RWPE2 (cell line): Measurements from ENCODE around the gene MEIG1.

ENCODE experiments used
- ATAC-seq: fragments of 200-7000 bp; cut with Tn5 transposase; 3 replicates; pipeline ENCODE4 v1.9.1; 2021; ENCODE audit warnings: low read depth
- DNase-seq: peaks from one replicate; pipeline ENCODE4 v3.0.0-alpha.2; 2020; ENCODE audit warnings: low spot score
- H3K27ac ChIP-seq: fragments of 450-650 bp; 2 replicates; pipeline ENCODE4 v1.5.1; 2017; ENCODE audit warnings: mild to moderate bottlenecking; ENCODE audit not compliant: poor library complexity, severe bottlenecking
- H3K27me3 ChIP-seq: fragments of 250-450 bp; sonication (Bioruptor Pico); 2 replicates; pipeline ENCODE4 v1.5.1; 2021; ENCODE audit warnings: mild to moderate bottlenecking, moderate library complexity; ENCODE audit not compliant: insufficient read depth, poor library complexity, severe bottlenecking
- H3K36me3 ChIP-seq: fragments of 250-450 bp; sonication (Bioruptor Pico); 2 replicates; pipeline ENCODE4 v1.5.1; 2020; ENCODE audit warnings: low read depth, mild to moderate bottlenecking, moderate library complexity
- H3K4me1 ChIP-seq: fragments of 250-450 bp; sonication (Bioruptor Pico); 2 replicates; pipeline ENCODE4 v1.5.1; 2021; ENCODE audit warnings: mild to moderate bottlenecking, moderate library complexity; ENCODE audit not compliant: insufficient read depth, poor library complexity, severe bottlenecking
- H3K4me3 ChIP-seq: fragments of 250-450 bp; sonication (Bioruptor Pico); 2 replicates; pipeline ENCODE4 v1.5.1; 2021; ENCODE audit warnings: mild to moderate bottlenecking, moderate library complexity; ENCODE audit not compliant: severe bottlenecking
- H3K9me3 ChIP-seq: fragments of 250-450 bp; sonication (Bioruptor Pico); 2 replicates; pipeline ENCODE4 v1.5.1; 2021; ENCODE audit warnings: mild to moderate bottlenecking, moderate library complexity; ENCODE audit not compliant: severe bottlenecking
- TF ChIP-seq, protein P1 (sequence below): fragments of 450-650 bp; IDR thresholded peaks from one replicate; pipeline ENCODE4 v1.5.1; 2017; ENCODE audit warnings: mild to moderate bottlenecking, moderate library complexity; ENCODE audit not compliant: poor library complexity, severe bottlenecking

MEIG1 gene

GRCh38 chr10:14959221-14960057 is at the start of gene MEIG1:
Gene MEIG1, plus strand, starts transcription at chr10:14959388. Its CDS starts 7,081 bp downstream, at chr10:14966469.
- Histone ChIP-seq H3K4me3 (peak within 1 kb of the TSS; percentile 70), H3K36me3 (no peaks in the 10 kb centered on the region), H3K9me3 (no peaks in the 10 kb centered on the region), H3K27ac (peak within 1 kb of the TSS; percentile 91), H3K4me1 (peaks cover 11% of the 10 kb centered on the region), H3K27me3 (no peaks in the 10 kb centered on the region)
- peak; percentile 95 for ATAC-seq
- TF ChIP-seq, protein P1, sequence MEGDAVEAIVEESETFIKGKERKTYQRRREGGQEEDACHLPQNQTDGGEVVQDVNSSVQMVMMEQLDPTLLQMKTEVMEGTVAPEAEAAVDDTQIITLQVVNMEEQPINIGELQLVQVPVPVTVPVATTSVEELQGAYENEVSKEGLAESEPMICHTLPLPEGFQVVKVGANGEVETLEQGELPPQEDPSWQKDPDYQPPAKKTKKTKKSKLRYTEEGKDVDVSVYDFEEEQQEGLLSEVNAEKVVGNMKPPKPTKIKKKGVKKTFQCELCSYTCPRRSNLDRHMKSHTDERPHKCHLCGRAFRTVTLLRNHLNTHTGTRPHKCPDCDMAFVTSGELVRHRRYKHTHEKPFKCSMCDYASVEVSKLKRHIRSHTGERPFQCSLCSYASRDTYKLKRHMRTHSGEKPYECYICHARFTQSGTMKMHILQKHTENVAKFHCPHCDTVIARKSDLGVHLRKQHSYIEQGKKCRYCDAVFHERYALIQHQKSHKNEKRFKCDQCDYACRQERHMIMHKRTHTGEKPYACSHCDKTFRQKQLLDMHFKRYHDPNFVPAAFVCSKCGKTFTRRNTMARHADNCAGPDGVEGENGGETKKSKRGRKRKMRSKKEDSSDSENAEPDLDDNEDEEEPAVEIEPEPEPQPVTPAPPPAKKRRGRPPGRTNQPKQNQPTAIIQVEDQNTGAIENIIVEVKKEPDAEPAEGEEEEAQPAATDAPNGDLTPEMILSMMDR: no peak
- peak; percentile 93 for DNase-seq

- H3K4me1 ChIP-seq: no peaks in the 10 kb centered on the region
- H3K9me3 ChIP-seq: peaks cover 4% of the 10 kb centered on the region
- no peak overlapping the region for H3K4me3 ChIP-seq
- TF ChIP-seq, protein P1: no peak
- H3K27ac ChIP-seq: no peak overlapping the region
- DNase-seq (no peak), ATAC-seq (no peak)
- H3K27me3 ChIP-seq: no peaks in the 10 kb centered on the region
- H3K36me3 ChIP-seq: peaks cover 96% of the 10 kb centered on the region
Measured at GRCh38 chr10:14910953-14911352, 48.2 kb upstream of the MEIG1 start.

DNA sequence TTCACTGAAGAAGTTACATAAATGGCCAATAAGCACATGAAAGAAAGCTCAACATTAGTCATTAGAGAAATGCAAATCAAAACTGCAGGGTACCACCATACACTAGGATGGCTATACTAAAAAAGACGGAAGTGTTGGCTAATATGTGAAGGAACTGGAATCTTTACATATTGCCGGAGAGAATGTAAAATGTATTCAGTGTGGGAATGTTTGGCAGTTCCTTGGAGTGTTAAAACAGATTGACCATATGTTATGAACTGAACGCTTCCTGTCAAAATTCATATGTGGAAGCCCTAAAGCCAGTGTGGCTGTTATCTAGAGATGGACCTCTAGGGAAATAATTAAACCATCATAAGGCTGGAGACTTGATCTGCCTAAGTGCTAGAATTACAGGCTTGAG is 47.4 kb upstream of the MEIG1 start:
- Histone ChIP-seq H3K4me3 (no peak overlapping the region), H3K4me1 (no peaks in the 10 kb centered on the region), H3K27me3 (no peaks in the 10 kb centered on the region), H3K36me3 (peaks cover 96% of the 10 kb centered on the region), H3K9me3 (peaks cover 7% of the 10 kb centered on the region), H3K27ac (no peak overlapping the region)
- no peak for DNase-seq
- ATAC-seq: no peak
- TF ChIP-seq, protein P1: no peak

- no peak for DNase-seq
- Histone ChIP-seq H3K27me3 (no peaks in the 10 kb centered on the region), H3K9me3 (peaks cover 7% of the 10 kb centered on the region), H3K4me1 (no peaks in the 10 kb centered on the region), H3K36me3 (peaks cover 92% of the 10 kb centered on the region), H3K27ac (no peak overlapping the region), H3K4me3 (no peak overlapping the region)
- TF ChIP-seq, protein P1: no peak
- no peak for ATAC-seq
Measured at GRCh38 chr10:14916600-14916999, 42.6 kb upstream of the MEIG1 start.

DNA sequence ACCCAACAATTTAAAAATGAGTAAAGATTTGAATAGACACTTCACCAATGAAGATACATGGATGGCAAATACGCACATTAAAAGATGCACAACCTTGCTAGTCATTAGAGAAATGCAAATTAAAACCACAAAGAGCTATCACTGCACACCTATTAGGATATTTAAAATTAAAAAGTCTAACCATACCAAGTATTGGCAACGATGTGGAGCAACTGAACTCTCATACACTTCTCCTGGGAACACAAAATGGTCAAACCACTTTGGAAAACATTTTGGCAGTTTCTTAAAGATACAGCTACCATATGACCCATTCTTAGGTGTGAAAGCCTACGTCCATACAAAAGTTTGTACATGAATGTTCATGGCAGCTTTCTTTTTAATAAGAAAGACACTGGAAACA is 41.4 kb upstream of the MEIG1 start:
- Histone ChIP-seq H3K27me3 (no peaks in the 10 kb centered on the region), H3K36me3 (peaks cover 95% of the 10 kb centered on the region), H3K4me3 (no peak overlapping the region), H3K4me1 (no peaks in the 10 kb centered on the region), H3K9me3 (peaks cover 7% of the 10 kb centered on the region), H3K27ac (no peak overlapping the region)
- no peak for DNase-seq
- TF ChIP-seq, protein P1: no peak
- ATAC-seq: no peak
